HG02885 (cell line): Measurements from ENCODE around the gene EEF1AKMT1.
A peak's percentile ranks its signal among the peaks of the same experiment; 100 is the strongest.

Experiments used
- ATAC-seq: cut with Tn5 transposase; IDR thresholded peaks from one replicate; pipeline ENCODE4 v1.9.1; 2021; ENCODE audit warnings: mild to moderate bottlenecking; ENCODE audit not compliant: unreplicated experiment, poor library complexity

Gene EEF1AKMT1, protein sequence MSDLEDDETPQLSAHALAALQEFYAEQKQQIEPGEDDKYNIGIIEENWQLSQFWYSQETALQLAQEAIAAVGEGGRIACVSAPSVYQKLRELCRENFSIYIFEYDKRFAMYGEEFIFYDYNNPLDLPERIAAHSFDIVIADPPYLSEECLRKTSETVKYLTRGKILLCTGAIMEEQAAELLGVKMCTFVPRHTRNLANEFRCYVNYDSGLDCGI

DNA sequence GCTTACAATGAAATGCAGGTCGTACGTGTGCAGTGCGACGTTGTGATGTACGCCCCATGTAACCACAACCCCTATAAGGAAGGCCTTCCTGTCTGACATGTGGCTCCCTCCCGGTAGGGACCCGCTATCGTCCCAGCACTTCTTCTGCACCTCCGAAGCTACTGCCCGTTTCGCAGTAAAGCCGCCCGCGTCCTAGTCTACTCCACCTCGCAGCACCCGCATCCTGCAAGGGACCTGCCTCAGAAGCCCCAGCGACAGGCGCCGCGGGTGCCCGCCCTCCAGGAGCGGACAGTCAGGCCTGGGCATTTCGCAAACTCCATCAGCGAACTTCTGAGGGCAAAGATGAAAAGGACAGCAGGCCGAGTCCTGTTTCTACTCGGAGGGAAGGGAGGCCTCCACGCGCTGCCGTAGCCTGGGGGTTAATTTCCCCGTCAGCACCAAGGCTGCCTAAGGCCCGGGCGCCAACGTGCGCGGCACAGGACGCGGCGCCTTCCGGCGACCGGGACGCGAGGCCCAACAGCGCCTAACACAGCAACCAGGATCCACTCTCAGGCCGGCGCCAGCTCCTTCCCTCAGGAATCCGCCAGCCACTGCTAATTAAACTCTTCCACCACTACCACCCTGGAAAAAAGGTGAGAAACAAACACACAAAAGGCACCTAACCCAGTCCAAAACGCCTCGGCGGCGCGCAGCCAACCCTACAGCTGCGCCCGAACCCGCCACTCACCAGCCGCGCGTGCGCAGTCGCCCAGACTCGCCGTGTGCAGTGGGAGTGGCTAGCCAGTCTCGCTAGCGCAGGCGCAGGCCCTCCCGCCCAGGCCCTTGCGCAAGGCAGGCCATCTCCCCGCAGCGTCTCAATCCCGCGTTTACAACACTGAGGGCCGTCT is at the start of gene EEF1AKMT1:
EEF1AKMT1 (minus strand) TSS at position 768 of the 887 bp plus-strand sequence. CDS start 16,363 bp downstream, outside the sequence.
- ATAC-seq = peak; percentile 91

- no peak for ATAC-seq
Observed at GRCh38 chr13:20823071-20823470, 49.3 kb upstream of the EEF1AKMT1 start.

- ATAC-seq = no peak
Observed at GRCh38 chr13:20822406-20822805, 48.6 kb upstream of the EEF1AKMT1 start.

GRCh38 chr13:20819715-20820114 is 46.0 kb upstream of the EEF1AKMT1 start:
- ATAC-seq = no peak

DNA sequence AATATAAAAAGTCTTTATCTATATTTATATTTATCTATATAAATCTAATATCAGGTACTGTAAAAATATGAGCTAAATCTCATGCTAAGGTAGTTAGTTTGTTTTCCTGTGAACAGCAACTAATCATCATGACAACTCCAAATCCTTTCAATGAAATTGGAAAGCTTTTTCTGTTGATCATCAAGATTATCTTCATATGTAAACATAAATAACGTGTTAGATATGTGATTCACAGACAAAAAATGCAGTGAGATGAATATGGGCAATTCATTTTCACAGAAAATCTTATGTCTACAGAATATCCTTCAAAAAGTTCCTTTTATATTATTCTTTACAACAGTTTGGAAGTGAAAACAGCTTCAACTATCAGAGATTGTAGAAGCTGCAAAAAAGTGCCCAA is 41.7 kb upstream of the EEF1AKMT1 start:
- no peak for ATAC-seq

DNA sequence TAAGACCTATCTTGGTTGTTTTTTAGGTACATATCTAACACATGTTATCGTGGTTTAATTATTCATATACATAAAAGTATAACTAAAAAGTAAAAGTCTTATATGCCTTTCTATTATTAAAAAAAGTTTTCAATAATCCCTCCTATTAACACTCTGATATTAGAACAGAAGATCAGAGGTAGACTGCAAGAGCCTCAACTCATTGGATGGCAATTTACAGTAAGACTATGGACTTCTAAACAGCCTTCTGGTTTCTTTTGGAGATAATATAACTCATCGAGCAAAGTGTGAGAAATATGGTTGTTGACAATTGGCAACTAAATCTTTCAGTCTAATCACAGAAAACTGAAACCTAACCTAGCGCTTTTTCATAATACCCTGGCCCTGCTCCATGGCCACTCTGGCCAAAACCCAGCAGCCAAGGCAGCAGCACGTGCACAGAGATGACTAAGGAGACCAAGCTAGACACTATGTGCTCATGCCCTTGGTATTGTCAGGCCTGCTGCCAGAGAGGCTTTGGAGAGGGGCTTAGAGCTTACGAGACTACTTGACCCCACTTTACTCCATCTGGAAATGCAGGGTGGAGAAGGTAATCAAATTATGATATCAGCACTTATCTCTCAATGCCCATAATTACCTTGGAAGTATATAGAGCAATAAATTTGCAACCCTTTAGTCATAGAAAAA is 40.6 kb upstream of the EEF1AKMT1 start:
- ATAC-seq = no peak

DNA sequence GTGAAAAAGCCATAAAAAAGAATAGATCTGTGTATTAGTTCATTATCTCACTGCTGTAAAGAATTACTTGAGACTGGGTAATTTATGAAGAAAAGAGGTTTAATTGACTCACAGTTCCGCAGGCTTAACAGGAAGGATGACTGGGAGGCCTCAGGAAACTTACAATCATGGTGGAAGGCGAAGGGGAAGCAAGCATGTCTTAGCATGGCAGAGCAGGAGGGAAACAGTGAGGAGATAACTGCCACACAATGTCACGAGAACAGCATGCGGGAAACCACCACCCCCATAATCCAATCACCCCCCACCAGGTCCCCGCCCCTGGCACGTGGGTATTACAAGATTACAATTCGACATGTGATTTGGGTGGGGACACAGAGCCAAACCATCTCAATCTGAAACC is 39.1 kb upstream of the EEF1AKMT1 start:
- no peak for ATAC-seq

- no peak for ATAC-seq
Observed at GRCh38 chr13:20810808-20811207, 37.0 kb upstream of the EEF1AKMT1 start.

GRCh38 chr13:20808874-20809273 is 35.1 kb upstream of the EEF1AKMT1 start:
- ATAC-seq = no peak

- ATAC-seq = no peak
Observed at GRCh38 chr13:20803180-20803965, 29.6 kb upstream of the EEF1AKMT1 start.

GRCh38 chr13:20801707-20802106 is 27.9 kb upstream of the EEF1AKMT1 start:
- no peak for ATAC-seq

GRCh38 chr13:20799726-20800416 is 26.1 kb upstream of the EEF1AKMT1 start:
- ATAC-seq = no peak

DNA sequence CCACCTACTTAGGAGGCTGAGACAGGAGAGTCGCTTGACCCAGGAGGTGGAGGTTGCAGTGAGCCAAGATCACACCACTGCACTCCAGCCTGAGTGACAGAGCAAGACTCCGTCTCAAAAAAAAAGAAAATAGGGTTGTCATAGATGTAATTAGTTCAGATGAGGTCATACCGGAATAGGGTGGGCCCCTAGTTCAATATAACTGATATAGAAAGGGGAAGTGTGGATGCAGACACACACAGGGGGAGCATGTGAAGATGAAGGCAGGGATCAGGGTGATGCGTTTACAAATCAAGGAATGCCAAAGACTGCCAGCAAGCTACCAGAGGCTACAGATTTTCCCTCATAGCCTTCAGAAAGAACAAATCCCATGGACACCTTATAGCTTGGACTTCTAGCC is 24.3 kb upstream of the EEF1AKMT1 start:
- ATAC-seq = no peak

- ATAC-seq = no peak
Observed at GRCh38 chr13:20796791-20797508, 23.2 kb upstream of the EEF1AKMT1 start.

- no peak for ATAC-seq
Observed at GRCh38 chr13:20789665-20790064, 15.9 kb upstream of the EEF1AKMT1 start.

GRCh38 chr13:20788312-20788711 is 14.6 kb upstream of the EEF1AKMT1 start:
- no peak for ATAC-seq

GRCh38 chr13:20787180-20787579 is 13.4 kb upstream of the EEF1AKMT1 start:
- ATAC-seq = no peak

DNA sequence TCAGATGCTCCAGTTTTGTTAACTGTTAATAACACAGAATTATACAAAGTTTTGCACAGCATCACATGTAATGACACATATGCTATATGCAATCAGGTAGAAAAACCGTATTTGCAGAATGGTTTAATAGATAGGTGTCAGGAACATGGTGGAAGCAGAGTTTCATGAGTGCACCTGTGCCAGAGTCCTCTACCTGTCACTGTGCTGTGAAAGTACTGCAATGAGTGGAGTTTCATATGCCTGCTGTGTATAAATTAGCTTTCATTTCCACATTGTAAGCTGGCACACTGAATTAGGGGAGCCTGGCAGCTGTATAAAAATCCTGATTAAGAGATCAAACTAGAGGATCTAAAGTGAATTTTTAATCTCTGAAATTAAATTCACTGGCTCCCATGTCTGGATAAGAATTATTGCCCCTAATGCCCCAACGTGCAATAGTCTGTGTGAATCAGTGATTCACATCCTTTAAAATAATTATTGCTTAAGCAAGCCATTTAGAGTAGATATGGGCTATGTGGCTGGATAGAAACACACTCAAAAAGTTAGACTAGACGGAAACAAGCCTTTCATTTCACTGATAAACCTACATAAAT is 8.5 kb upstream of the EEF1AKMT1 start:
- no peak for ATAC-seq

- ATAC-seq = no peak
Observed at GRCh38 chr13:20780317-20780716, 6.6 kb upstream of the EEF1AKMT1 start.
